Stimulated activated CD8-positive, alpha-beta memory T cell treated with anti-CD3 and anti-CD28 coated beads, Interleukin-15, amount 100 ng/mL, for 48 hours (primary cell): ENCODE results near the gene CHPT1.
"Not testable (repeated sequence)": the region's sequence is repeated elsewhere in the genome, so short reads cannot be mapped to it uniquely, and the experiment has no call there.

Source experiments
- DNase-seq, 2 donors: peaks; one replicate each; pipeline ENCODE4 v3.0.0-alpha.2; 2020; ENCODE audit warnings: low read depth in 2 of 2

The CHPT1 gene

DNA sequence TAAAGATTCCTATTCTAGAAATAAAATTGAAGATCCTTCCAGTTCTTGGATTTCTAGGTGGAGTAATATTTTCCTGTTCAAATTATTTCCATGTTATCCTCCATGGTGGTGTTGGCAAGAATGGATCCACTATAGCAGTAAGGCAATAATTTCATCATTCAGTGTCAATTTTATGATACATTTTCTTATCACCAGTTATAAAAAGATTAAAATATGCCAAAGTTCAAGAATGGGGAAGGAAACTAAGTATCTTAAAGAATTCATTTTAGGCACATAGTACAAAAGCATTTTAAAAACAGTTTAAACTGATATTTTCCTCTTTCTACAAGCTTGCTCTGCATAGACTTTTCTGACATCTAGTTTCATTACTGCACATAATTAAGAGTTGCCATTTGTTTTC, 22.7 kb downstream of the CHPT1 start:
- no peak for DNase-seq

DNA sequence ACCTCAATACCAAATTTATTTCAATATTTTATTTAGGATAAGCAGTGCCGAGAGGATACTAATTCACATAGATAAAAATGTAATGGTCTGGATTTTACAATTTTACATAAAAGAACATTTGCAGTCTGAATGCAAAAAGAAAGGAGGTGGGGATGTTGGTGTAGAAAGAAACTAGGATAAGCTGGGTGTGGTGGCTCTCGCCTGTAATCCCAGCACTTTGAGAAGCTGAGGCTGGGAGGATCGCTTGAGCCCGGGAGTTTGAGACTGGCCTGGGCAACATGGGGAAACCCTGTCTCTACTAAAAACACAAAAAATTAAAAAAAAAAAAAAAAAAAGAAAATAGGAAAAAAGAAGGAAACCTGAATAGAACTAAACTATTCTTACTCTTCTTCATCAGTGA, 25.0 kb downstream of the CHPT1 start:
- no peak for DNase-seq

DNA sequence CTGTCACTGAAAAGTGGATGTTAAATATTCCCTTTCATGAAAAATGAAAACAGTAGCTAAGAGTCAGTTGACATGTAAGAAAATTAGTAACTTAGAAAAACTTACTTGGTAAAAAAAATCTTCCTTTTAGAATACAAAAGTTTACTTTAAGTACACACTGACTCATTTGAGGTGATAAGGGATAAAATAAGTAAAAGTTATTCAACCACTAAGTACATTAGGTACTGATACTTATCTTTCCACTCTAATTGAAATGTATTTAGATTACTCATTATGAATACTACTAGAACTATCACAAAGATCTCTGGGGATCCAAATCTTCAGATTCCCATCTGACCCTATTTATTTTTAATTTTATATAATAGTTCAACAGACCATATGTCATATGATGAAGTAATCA, 29.7 kb downstream of the CHPT1 start:
- DNase-seq, result no peak

DNA sequence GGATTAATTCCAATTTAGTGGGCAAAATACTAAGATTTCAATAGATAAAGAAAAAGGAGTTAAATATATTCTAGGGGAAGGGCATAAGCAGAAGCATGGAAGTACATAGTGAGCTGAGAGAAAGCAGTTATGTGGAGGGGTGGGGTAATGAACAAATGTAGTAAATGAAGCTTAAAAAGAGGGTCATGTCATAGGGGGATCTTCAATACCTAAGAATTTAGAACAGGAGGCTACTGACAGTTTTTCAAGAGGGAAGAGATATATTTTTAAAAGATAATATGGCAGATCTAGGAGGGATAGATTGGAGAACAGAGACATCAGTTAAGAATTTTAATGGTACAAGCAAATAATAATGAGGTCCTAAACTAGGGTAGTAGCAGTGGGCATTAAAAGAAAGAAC, 32.4 kb downstream of the CHPT1 start:
- DNase-seq, result no peak

GRCh38 chr12:101732318-101732717, 34.9 kb downstream of the CHPT1 start:
- DNase-seq, result no peak

GRCh38 chr12:101733166-101733565, 35.7 kb downstream of the CHPT1 start:
- no peak for DNase-seq

DNA sequence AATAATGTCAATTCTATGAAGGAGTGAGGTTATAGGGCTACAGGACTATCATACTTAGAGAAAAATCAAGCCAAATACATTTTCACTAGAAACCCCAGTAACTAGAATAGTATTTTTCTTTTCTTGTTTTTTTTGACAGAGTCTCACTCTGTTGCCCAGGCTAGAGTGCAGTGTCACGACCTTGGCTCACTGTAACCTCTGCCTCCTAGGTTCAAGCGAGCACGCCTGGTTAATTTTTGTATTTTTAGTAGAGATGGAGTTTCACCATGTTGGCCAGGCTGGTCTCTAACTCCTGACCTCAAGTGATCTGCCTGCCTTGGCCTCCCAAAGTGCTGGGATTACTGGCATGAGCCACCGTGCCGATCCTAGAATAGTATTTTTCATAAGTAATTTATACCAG, 37.0 kb downstream of the CHPT1 start:
- DNase-seq, result not testable (repeated sequence)

DNA sequence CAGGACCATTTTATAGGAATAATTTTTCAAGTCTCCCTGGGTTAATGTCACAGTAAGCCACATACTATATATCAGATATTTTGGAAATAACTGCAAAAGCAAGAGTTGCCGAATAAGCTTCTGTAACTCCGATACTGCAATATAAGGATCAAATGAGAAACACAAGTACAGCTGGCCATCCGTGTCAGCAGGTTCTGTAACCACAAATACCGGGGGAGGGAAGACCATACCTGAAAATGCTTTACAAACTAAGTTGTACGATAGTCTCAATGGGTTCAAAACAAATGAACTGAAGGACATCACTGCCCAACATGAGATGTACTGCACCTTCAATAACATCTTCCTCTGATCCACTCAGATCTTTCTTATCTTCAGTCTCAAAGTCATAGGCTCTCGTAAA, 40.0 kb downstream of the CHPT1 start:
- no peak for DNase-seq

DNA sequence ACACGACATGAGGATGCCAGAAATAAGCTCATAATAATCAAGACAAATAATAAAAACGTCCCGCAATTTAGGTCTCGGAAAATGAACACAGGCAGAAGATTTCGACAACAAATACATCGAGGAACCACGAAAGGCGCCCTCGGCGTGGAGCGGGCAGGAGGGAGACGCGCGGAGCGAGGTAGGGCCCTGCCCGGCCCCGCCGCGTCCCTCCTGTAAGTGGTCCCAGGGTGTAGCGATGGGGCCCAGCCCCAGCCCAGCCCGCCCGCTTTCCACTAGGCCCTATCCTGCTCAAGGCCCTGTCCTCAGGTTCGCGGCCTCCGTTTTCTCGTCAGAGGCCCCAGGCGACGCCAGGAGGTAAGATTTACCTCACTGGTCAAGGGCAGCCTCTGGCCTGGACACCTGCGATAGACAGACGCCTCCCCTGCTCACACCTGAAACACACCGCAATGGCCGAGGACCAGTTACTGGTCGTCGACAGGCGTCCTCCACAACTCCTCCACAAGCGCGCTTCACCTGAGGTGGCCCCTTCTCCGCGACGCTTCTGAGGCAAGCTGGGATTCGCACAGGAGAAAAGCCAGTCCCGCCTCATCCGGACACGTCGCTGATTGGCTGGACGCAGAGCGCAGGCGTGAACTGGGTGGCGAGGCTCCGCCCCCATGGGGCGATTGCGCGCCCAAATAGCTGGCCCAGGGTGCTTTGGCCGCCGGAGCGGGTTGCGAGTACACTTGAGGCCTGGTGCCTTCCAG, 41.7 kb downstream of the CHPT1 start, which contains the start of gene SYCP3:
Gene SYCP3 (minus strand): TSS at position 543 of the 746 bp plus-strand sequence. CDS start 1,527 bp downstream, outside the sequence.
- DNase-seq, result no peak

DNA sequence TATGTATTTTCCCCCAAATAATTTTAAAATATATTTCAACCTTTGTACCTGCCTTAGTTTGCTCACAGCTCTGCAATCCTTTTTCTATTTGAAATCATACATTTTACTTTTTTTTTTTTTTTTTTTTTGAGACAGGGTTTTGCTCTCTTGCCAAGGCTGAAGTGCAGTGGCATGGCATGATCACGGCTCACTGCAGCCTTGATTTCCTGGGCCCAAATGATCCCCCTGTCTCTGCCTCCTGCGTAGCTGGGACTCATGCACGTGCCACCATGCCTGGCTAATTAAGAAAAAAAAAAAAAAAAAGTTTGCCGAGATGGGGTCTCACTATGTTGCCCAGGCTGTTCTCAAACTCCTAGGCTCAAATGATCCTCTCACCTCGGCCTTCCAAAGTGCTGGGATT, 43.1 kb downstream of the CHPT1 start:
- DNase-seq, result no peak

DNA sequence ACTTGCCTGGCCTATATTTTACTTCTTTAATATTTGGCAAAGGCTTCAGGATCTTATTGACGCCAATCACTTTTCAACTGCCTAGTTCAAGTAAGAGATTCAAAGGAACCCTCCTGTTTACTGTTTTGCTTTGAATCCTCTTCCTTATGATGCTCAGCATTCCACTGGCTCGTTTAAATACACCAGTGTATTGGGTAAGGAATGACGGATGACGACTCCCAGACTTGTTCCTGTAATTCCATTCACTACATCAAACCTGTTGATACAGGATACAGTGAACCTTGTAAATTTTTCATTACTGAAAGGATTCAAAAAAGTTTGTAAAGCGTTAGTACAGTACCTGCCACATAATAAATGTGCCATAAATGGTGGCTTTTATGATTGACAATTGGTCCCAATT, 43.5 kb downstream of the CHPT1 start:
- no peak for DNase-seq

- no peak for DNase-seq
These were observed 45.8 kb downstream of the CHPT1 start for GRCh38 chr12:101743242-101743641.

DNA sequence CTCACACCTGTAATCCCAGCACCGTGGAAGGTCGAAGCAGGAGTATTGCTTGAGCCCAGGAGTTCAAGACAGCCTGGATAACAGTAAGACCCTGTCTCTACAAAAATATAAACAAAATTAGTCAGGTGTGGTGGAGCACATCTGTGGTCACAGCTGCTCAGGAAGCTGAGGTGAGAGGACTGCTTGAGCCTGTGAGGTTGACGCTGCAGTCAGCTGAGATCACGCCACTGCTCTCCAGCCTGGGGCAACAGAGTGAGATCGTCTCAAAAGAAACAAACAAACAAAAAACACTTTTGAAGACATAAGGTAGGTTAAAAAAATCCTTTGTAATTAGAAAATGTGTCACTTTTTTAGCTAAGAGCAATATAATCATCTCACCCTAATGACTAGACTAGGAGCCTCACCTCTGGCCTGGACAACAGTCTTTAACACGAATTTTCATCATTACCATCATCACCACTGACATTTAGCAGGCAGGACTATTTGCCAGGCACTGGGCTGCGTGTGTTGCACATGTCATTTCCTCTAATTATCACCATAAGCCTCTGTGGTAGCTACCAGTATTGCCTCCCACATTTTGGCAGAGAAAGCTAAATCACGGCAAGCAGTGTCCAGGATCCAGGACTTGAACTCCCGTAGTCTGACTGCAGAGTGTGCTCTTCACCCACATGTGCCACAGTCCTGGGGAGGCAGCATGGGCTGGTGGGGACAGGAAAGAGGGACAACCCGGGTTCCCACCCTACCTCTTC, 46.5 kb downstream of the CHPT1 start:
- DNase-seq, result no peak

- no peak for DNase-seq
These were observed 48.0 kb downstream of the CHPT1 start for GRCh38 chr12:101745481-101745880.

- DNase-seq, result no peak
These were observed 48.8 kb downstream of the CHPT1 start for GRCh38 chr12:101746196-101746595.

GRCh38 chr12:101746661-101747060, 49.2 kb downstream of the CHPT1 start:
- no peak for DNase-seq

- no peak for DNase-seq
These were observed 50.3 kb downstream of the CHPT1 start for GRCh38 chr12:101747697-101748096.

- no peak for DNase-seq
These were observed 51.5 kb downstream of the CHPT1 start for GRCh38 chr12:101748907-101749306.

DNA sequence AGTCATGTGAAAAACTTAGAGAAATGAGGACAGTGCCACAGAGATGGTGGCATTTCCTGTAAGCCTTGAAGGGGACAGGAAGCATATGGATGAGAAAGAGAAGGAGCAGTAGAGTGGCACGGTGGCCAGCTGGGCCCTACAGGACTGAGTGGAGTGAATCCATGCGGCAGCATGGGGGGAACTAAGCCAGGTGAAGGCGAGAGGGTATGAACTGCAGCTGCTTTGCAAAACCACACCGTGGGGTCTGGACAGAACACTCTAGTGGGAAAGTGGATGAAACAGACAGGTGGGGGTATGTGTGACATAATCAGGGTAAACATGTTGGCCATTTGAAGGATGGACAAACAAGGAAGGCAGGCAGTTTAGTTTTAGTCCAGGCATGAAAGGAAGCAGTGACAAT, 52.2 kb downstream of the CHPT1 start:
- DNase-seq, result no peak

GRCh38 chr12:101750152-101750551, 52.7 kb downstream of the CHPT1 start:
- DNase-seq, result no peak

- DNase-seq, result no peak
These were observed 62.1 kb downstream of the CHPT1 start for GRCh38 chr12:101759396-101760047.

GRCh38 chr12:101761350-101761749, 63.9 kb downstream of the CHPT1 start:
- DNase-seq, result no peak

DNA sequence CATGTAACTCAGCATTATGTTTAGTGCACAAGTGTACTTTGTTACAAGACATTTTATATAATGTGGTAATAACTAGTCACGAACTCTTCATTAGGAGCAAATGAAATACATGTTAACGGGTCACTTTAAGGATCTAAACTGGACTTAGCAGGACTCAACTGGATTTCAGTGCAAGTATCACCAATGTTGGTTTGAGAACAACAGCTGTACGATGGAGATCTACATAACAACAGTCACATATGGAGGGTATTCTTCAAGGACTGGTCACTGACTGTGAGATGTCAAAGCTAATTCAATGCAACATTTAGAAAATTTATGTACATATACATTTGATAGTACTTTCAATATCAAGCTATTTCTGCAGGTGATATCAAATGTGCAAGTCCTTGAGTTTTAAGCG, 64.3 kb downstream of the CHPT1 start:
- DNase-seq, result no peak
